ENCODE measurements around the gene NLRC4. TPM values are rescaled to one million over a fixed set of nuclear protein-coding genes. Genes with fewer than 3 reads are reported as not detected.

The NLRC4 gene
- polyA plus RNA-seq, 1 experiment: not detected

GRCh38 chr2:32271063-32271462 lies 6.4 kb upstream of the NLRC4 start:
- no peaks in the 10 kb centered on the region for H3K27me3 ChIP-seq (ENCODE audit: control insufficient read depth, insufficient read depth, low read length)
- CTCF ChIA-PET: no interaction called here
- H3K27ac ChIP-seq (ENCODE audit: low read depth, low read length): no peak overlapping the region
- H3K9me3 ChIP-seq (ENCODE audit: control insufficient read depth, insufficient read depth, low read length): no peaks in the 10 kb centered on the region
- DNase-seq (ENCODE audit: low read depth, low spot score): no peak
- no peak overlapping the region for H3K4me3 ChIP-seq (ENCODE audit: low read depth, low read length)
- POLR2A ChIA-PET: no interaction called here
- no peak for TF ChIP-seq CTCF (IDR thresholded peaks at IDR 0.05; ENCODE audit: low read depth, low read length)

GRCh38 chr2:32262105-32262504 lies 2.6 kb downstream of the NLRC4 start:
- H3K27ac ChIP-seq (ENCODE audit: low read depth, low read length): no peak overlapping the region
- POLR2A ChIA-PET: no interaction called here
- CTCF ChIA-PET: no interaction called here

GRCh38 chr2:32260376-32260775 lies 4.3 kb downstream of the NLRC4 start:
- no peak for TF ChIP-seq CTCF (IDR thresholded peaks at IDR 0.05; ENCODE audit: low read depth, low read length)
- no peak for DNase-seq (ENCODE audit: low read depth, low spot score)
- POLR2A ChIA-PET: no interaction called here
- Histone ChIP-seq H3K27ac (ENCODE audit: low read depth, low read length) (no peak overlapping the region), H3K4me3 (ENCODE audit: low read depth, low read length) (no peak overlapping the region), H3K27me3 (ENCODE audit: control insufficient read depth, insufficient read depth, low read length) (no peaks in the 10 kb centered on the region), H3K9me3 (ENCODE audit: control insufficient read depth, insufficient read depth, low read length) (no peaks in the 10 kb centered on the region; the same call in 1 of the 2 replicates)
- CTCF ChIA-PET: interaction anchor here (0.7 kb wide), 1 partner anchor 21 kb away, joined by 3 read pairs; no protein-coding TSS in a partner anchor

More at GRCh38 chr2:32262105-32262504, 2.6 kb downstream of the NLRC4 start:
- no peak for TF ChIP-seq CTCF (IDR thresholded peaks at IDR 0.05; ENCODE audit: low read depth, low read length)
- no peaks in the 10 kb centered on the region for H3K27me3 ChIP-seq (ENCODE audit: control insufficient read depth, insufficient read depth, low read length)
- no peaks in the 10 kb centered on the region; the same call in 1 of the 2 replicates for H3K9me3 ChIP-seq (ENCODE audit: control insufficient read depth, insufficient read depth, low read length)
- H3K4me3 ChIP-seq (ENCODE audit: low read depth, low read length): no peak overlapping the region
- no peak for DNase-seq (ENCODE audit: low read depth, low spot score)

- H3K4me3 ChIP-seq (ENCODE audit: low read depth, low read length): no peak overlapping the region
- no peaks in the 10 kb centered on the region; the same call in 1 of the 2 replicates for H3K9me3 ChIP-seq (ENCODE audit: control insufficient read depth, insufficient read depth, low read length)
- no peaks in the 10 kb centered on the region for H3K27me3 ChIP-seq (ENCODE audit: control insufficient read depth, insufficient read depth, low read length)
- TF ChIP-seq CTCF (IDR thresholded peaks at IDR 0.05; ENCODE audit: low read depth, low read length): no peak
- H3K27ac ChIP-seq (ENCODE audit: low read depth, low read length): no peak overlapping the region
- ChIA-PET CTCF (no interaction called here), POLR2A (no interaction called here)
- no peak for DNase-seq (ENCODE audit: low read depth, low spot score)
Observed at GRCh38 chr2:32258242-32258641, 6.4 kb downstream of the NLRC4 start.

- no peaks in the 10 kb centered on the region for H3K27me3 ChIP-seq (ENCODE audit: control insufficient read depth, insufficient read depth, low read length)
- no peak overlapping the region for H3K4me3 ChIP-seq (ENCODE audit: low read depth, low read length)
- H3K27ac ChIP-seq (ENCODE audit: low read depth, low read length): no peak overlapping the region
- DNase-seq (ENCODE audit: low read depth, low spot score): no peak
- ChIA-PET POLR2A (no interaction called here), CTCF (no interaction called here)
- no peaks in the 10 kb centered on the region for H3K9me3 ChIP-seq (ENCODE audit: control insufficient read depth, insufficient read depth, low read length)
- no peak for TF ChIP-seq CTCF (IDR thresholded peaks at IDR 0.05; ENCODE audit: low read depth, low read length)
Observed at GRCh38 chr2:32250290-32250689, 14.4 kb downstream of the NLRC4 start.

All from AG04450 (cell line).